VCaP (cell line): ENCODE results near the gene HTR3B.

Source experiments
- H3K27ac ChIP-seq: fragments of 450-650 bp; 2 replicates; pipeline ENCODE4 v1.5.1; 2017
- TF ChIP-seq, protein P1 (sequence below): fragments of 450-650 bp; conservative IDR thresholded peaks from 2 replicates; pipeline ENCODE4 v1.5.1; 2017; ENCODE audit warnings: mild to moderate bottlenecking, moderate library complexity

HTR3B gene, protein sequence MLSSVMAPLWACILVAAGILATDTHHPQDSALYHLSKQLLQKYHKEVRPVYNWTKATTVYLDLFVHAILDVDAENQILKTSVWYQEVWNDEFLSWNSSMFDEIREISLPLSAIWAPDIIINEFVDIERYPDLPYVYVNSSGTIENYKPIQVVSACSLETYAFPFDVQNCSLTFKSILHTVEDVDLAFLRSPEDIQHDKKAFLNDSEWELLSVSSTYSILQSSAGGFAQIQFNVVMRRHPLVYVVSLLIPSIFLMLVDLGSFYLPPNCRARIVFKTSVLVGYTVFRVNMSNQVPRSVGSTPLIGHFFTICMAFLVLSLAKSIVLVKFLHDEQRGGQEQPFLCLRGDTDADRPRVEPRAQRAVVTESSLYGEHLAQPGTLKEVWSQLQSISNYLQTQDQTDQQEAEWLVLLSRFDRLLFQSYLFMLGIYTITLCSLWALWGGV

DNA sequence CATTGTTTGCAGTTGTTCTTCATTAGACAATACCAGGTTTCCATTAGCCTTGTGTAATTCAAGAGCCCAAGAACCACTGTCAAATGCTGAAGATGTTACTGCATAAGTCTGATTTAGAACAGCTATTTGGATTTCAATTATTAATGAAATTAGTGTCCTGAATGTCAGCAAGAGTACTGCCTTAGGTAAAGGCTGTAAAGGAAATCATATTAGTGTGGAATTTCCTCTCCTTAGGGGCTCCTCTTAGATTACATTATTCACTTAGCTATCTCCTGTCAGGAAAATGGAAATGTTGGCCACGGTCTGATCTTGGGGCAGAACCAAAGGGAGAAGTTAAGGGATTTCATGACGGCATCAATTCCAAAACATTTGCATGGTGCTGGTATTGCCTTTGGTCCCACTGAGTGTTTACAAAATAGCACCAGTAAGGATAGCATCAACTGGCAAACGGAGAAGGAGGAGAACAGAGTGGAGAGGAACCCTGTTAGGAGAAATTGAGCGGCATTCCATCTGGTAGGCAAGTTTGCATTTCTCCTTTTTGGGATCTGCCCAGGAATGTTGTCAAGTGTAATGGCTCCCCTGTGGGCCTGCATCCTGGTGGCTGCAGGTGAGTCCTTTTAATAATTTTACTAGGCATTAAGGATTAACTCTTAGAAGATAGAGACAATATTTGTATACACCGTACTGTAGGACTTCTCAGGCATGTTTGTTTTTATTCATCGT, at the start of gene HTR3B:
TSS of gene HTR3B (plus strand) at position 418 of the 723 bp plus-strand sequence. CDS start at position 556, 138 bp downstream.
- TF ChIP-seq, protein P1, sequence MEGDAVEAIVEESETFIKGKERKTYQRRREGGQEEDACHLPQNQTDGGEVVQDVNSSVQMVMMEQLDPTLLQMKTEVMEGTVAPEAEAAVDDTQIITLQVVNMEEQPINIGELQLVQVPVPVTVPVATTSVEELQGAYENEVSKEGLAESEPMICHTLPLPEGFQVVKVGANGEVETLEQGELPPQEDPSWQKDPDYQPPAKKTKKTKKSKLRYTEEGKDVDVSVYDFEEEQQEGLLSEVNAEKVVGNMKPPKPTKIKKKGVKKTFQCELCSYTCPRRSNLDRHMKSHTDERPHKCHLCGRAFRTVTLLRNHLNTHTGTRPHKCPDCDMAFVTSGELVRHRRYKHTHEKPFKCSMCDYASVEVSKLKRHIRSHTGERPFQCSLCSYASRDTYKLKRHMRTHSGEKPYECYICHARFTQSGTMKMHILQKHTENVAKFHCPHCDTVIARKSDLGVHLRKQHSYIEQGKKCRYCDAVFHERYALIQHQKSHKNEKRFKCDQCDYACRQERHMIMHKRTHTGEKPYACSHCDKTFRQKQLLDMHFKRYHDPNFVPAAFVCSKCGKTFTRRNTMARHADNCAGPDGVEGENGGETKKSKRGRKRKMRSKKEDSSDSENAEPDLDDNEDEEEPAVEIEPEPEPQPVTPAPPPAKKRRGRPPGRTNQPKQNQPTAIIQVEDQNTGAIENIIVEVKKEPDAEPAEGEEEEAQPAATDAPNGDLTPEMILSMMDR = no peak
- H3K27ac ChIP-seq = peak within 1 kb of the TSS; percentile 73

DNA sequence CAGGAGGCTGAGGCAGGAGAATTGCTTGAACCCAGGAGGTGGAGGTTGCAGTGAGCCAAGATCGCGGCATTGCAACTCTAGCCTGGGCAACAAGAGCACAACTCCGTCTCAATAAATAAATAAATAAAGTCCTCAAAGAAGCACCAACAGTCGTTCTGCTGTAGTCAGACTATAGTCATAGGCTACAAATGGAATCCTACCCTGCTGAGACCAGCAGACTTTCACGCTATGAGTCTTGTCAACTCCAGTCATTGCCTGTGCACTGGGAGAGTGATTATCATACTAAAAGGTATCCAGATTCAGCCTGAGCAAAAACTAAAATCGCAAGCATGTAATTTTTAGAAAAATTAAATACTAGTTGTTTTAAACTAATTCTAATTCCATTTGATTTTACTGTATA, 48.8 kb upstream of the HTR3B start:
- TF ChIP-seq, protein P1 = no peak

DNA sequence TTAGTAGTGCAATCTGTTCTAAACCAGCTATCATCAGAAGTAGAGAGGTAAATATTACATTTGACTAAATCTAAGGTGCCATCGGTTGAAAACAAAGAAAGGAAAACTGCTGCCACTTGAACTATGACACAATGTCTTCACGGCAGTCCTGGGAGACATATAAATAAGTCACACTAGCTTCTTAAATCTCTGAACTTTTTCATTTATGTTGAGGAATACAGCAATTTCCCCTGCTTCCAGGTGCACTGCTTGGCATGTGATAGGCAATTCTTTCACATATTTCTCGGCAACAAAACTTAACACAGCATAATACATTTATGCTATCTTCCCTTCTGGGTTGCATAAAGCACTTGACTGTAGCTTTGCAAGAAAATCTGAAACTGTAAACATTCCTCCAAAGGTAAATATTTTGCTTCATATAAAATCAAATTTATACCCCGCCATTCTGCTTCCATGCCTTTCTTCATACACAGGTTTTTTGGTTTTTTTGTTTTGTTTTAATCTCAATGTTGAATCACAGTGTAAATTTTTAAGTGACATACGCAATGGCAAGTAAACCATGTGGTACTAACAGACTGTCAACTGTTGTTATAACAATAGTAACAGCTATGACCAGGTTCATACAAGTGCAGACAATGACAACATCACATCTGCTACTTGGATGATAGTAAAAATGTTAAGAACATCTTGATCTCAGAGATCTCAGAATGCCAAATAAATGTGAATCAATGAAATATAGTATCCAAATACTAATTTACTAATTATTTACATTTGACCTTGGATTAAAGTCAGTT, 47.4 kb upstream of the HTR3B start:
- peak overlapping the region; percentile 80 for H3K27ac ChIP-seq

More for the DNA sequence above, 48.8 kb upstream of the HTR3B start:
- no peak overlapping the region for H3K27ac ChIP-seq

DNA sequence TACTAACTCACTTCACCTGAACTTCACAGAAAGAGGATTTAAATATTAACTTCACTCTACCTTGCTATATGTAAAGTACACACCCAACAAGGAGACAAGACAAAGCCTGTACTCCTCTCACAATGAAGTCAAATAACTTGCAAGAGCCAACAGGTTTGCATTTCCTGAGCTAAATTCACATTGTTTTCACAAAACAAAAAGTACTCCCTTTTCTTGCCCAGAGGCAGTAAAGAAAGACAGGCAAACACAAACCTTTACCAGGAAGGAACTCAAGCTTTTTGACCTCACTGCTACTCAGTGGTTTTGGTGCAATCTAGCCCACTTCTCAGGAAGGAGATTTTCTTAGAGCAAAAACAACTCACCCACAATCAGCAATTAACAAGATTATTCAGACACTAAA, 44.9 kb upstream of the HTR3B start:
- TF ChIP-seq, protein P1 = no peak

More for the DNA sequence above, 47.4 kb upstream of the HTR3B start:
- TF ChIP-seq, protein P1 = no peak

DNA sequence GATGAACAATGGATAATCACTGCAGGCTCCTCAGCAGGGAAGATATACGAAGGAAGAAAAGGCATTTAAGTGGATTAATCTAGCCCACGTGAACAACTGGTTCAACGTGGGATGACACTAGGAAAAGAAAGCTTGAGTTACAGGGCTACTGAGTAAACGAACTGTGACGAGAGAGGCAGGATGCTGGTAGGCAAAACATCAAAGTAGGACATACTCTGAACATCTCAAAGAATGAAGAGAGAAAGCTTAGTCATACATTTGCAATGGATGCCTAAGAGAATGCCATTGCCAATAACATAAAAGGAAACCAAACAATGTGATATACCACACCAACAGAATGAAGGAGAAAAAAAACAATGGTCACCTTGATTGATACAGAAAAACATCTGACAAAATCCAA, 42.2 kb upstream of the HTR3B start:
- peak overlapping the region; percentile 23 for H3K27ac ChIP-seq

More for the DNA sequence above, 44.9 kb upstream of the HTR3B start:
- H3K27ac ChIP-seq = peak overlapping the region; percentile 80

DNA sequence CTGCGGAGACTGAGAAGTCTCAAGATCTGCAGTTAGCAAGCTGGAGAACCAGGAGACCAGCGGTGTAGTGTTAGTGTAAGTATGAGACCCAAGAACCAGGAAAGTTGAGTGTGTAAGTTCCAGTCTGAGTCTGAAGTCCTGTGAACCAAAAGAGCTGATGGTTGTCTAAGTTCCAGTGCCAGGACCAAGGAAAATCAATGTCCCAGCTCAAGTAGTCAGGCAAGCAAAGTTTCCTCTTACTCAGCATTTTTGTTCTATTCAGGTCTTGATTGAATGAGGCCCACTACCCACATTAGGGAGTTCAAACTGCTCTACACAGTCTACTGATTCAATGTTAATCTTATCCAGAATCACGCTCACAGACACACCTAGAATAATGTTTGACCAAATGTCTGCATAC, 40.2 kb upstream of the HTR3B start:
- TF ChIP-seq, protein P1 = no peak
- no peak overlapping the region for H3K27ac ChIP-seq

More for the DNA sequence above, 42.2 kb upstream of the HTR3B start:
- TF ChIP-seq, protein P1 = no peak

DNA sequence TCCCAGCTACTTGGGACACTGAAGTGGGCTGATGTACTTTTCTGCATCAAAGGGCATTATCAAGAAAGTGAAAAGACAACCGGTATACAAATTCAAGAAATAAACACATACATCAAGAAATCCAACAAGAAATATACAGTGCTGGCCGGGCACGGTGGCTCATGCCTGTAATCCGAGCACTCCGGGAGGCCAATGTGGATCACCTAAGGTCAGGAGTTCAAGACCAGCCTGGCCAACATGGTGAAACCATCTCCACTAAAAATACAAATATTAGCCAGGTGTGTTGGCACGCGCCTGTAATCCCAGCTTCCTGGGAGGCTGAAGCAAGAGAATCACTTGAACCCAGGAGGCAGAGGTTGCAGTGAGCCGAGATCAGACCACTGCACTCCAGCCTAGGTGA, 38.7 kb upstream of the HTR3B start:
- no peak overlapping the region for H3K27ac ChIP-seq
- TF ChIP-seq, protein P1 = no peak
